Spleen (tissue), 11 donors: Measurements from ENCODE around the gene CES3. TPM values are rescaled to one million over a fixed set of nuclear protein-coding genes. Genes with fewer than 3 reads are reported as not detected.

Source experiments
- DNase-seq: peaks from one replicate; pipeline ENCODE4 v3.0.0-alpha.2; 2020
- H3K27ac ChIP-seq, 8 donors: fragments of 200-600 bp; sonication (generic) in 7 of 8; 1 replicate in 4 of 8; 2 replicates in 4 of 8; pipeline versions ENCODE4 v1.5.0 to v1.8.0; 2016 to 2021; ENCODE audit warnings: inconsistent platforms in 4 of 8, mild to moderate bottlenecking in 4 of 8, moderate library complexity in 1 of 8
- H3K27me3 ChIP-seq, 7 donors: fragments of 200-600 bp; sonication (generic) in 6 of 7; replicated peaks in 1 of 7; 1 replicate in 4 of 7; 2 replicates in 3 of 7; pipeline versions ENCODE4 v1.5.0 to v1.8.0; 2016 to 2021; ENCODE audit warnings: inconsistent platforms in 3 of 7, mild to moderate bottlenecking in 1 of 7
- H3K36me3 ChIP-seq, 6 donors: fragments of 200-600 bp; sonication (generic) in 5 of 6; 1 replicate in 4 of 6; 2 replicates in 2 of 6; pipeline versions ENCODE4 v1.5.0 to v1.8.0; 2016 to 2021; ENCODE audit warnings: inconsistent platforms in 2 of 6
- H3K4me1 ChIP-seq, 6 donors: fragments of 200-600 bp; sonication (generic) in 5 of 6; 1 replicate in 3 of 6; 2 replicates in 3 of 6; pipeline versions ENCODE4 v1.5.0 to v1.8.0; 2016 to 2021; ENCODE audit warnings: inconsistent platforms in 3 of 6
- H3K4me3 ChIP-seq, 8 donors: fragments of 200-600 bp; sonication (generic) in 7 of 8; 1 replicate in 4 of 8; 2 replicates in 4 of 8; pipeline versions ENCODE4 v1.5.0 to v1.8.0; 2016 to 2021; ENCODE audit warnings: inconsistent platforms in 4 of 8, mild to moderate bottlenecking in 4 of 8, moderate library complexity in 2 of 8
- H3K9me3 ChIP-seq, 8 donors: fragments of 200-600 bp; sonication (generic) in 7 of 8; 1 replicate in 4 of 8; 2 replicates in 4 of 8; pipeline versions ENCODE4 v1.5.0 to v1.8.0; 2016 to 2021; ENCODE audit warnings: inconsistent platforms in 4 of 8
- POLR2A ChIP-seq, 3 donors: fragments of 450-650 bp; IDR thresholded peaks; one replicate each; pipeline ENCODE4 v1.5.1; 2017; ENCODE audit warnings: antibody characterized with exemption in 3 of 3, mild to moderate bottlenecking in 1 of 3
- POLR2AphosphoS5 ChIP-seq, 3 donors: sonication (generic); formaldehyde crosslinking; IDR thresholded peaks; one replicate each; pipeline ENCODE4 v1.5.1; 2017; ENCODE audit warnings: antibody characterized with exemption in 3 of 3
- WGBS, 5 donors: extraction: QIAGEN DNeasy Blood & Tissue Kit in 3 of 5; methylation state at CpG; one replicate each; pipeline versions ENCODE4 v1.1.5 to v1.1.7; 2013 to 2018; 5-methylcytosine and 5-hydroxymethylcytosine counted together
- intact Hi-C: fragments of 100-400 bp; cut with DNase I; formaldehyde crosslinking; loops from one replicate; pipeline ENCODE4 v1.15.0; 2023; ENCODE audit warnings: low total_unique reads
- polyA plus RNA-seq, 3 donors: library from polyadenylated mRNA; stranded (reverse); fragments of 200-250 nt; gene quantifications; one replicate each; pipeline ENCODE4 v1.2.1, GENCODE V29; 2013
- total RNA-seq, 7 donors: library from RNA; depleted of rRNA in 3 of 7; stranded (reverse); fragments of >200 nt in 3 of 7; fragmentation: NEBNext Ultra II Directional in 4 of 7; extraction: Animal tissue kit (Norgen Biotek cat#: 25700) in 4 of 7; gene quantifications; one replicate each; pipeline versions ENCODE4 v1.1.0 to v1.2.1, GENCODE V29; 2016 to 2021
- TF ChIP-seq, protein P1 (sequence below), 11 experiments: fragments of 200-600 bp in 7 of 11; fragments of 450-650 bp in 4 of 11; sonication (generic) in 4 of 11; IDR thresholded peaks in 8 of 11; conservative IDR thresholded peaks in 3 of 11; 1 replicate in 7 of 11; 2 replicates in 4 of 11; pipeline versions ENCODE4 v1.4.0 to v1.8.0; 2016 to 2021; ENCODE audit warnings: antibody characterized with exemption in 11 of 11, inconsistent platforms in 4 of 11, mild to moderate bottlenecking in 1 of 11
- donor health status: healthy with polysubstance abuse.
- donor health status: DM: no; HTN: no; CAD: no; lungs with moderate emphysema.
- donor health status: DM: no; HTN: no; CAD: no.
- donor health status: Bipolar disorder and iron deficiency.
- donor health status: healthy.
- donor health status: DM: no; HTN: no; CAD: no.
- donor health status: DM: yes; HTN: yes; CAD: no.

CES3 gene
- total and polyA plus RNA-seq, 10 donors = 0.23 to 1.3 (median 0.34) TPM; not detected in 1

DNA sequence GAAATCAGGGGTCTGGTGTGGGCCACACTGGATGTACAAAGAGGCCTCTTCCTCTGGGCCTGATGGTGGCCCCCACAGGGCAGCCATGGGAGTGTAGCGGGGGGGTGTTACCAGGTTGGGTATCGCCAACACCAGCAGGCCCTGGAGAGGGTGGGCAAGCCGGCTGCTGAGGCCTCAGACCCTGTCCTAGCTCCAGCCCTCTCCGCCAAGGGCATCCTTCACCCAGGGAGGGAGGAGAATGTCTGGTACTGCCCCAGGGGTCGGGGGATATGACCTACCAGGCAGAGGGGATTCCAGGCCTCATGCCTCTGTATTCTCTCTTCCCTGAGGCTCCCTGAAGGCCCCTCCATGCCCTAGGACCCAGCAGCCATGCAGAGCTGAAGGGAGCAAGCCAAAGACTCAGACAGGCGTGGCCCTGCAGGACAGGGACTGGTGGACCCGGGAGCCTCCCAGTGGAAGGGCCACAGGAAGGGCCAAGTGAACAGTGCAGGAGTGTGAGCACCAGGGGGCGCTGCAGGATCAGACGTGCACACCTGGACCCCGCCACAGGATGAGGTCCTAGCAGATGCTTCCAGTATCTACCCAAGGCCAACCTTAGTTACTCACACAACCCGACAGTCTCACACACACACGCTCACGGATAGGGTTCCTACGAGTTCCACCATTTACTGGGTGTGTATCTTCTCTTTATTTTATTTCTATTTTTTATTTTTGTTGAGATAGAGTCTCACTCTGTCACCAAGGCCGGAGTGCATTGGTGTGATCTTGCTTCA is 16.5 kb downstream of the CES3 start:
- TF ChIP-seq POLR2A (IDR thresholded peaks at IDR 0.05) (no peak), POLR2AphosphoS5 (IDR thresholded peaks at IDR 0.05) (peak; percentile 58 to 69 (median 58))
- TF ChIP-seq, protein P1, sequence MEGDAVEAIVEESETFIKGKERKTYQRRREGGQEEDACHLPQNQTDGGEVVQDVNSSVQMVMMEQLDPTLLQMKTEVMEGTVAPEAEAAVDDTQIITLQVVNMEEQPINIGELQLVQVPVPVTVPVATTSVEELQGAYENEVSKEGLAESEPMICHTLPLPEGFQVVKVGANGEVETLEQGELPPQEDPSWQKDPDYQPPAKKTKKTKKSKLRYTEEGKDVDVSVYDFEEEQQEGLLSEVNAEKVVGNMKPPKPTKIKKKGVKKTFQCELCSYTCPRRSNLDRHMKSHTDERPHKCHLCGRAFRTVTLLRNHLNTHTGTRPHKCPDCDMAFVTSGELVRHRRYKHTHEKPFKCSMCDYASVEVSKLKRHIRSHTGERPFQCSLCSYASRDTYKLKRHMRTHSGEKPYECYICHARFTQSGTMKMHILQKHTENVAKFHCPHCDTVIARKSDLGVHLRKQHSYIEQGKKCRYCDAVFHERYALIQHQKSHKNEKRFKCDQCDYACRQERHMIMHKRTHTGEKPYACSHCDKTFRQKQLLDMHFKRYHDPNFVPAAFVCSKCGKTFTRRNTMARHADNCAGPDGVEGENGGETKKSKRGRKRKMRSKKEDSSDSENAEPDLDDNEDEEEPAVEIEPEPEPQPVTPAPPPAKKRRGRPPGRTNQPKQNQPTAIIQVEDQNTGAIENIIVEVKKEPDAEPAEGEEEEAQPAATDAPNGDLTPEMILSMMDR (IDR thresholded peaks at IDR 0.05 in 8 of 11, conservative IDR thresholded peaks at IDR 0.05 in 3 of 11) = peak; percentile 95 to 99 (median 97)
- no peak overlapping the region for H3K4me3 ChIP-seq
- H3K27me3 ChIP-seq = peaks cover 0 to 10% (median 0%) of the 10 kb centered on the region in 7 donors
- H3K27ac ChIP-seq = no peak overlapping the region
- H3K4me1 ChIP-seq = peaks cover 0 to 27% (median 7%) of the 10 kb centered on the region in 6 donors
- intact Hi-C loops = loop anchor here (5.0 kb wide), 1 partner anchor 175 kb away; the partner anchor contains the start of gene B3GNT9
- WGBS, 5 donors = 19 to 30% (median 29%) methylated on average over 10 to 15 of the region's 15 CpGs
- peak; percentile 97 for DNase-seq
- H3K36me3 ChIP-seq = no peaks in the 10 kb centered on the region
- H3K9me3 ChIP-seq = no peaks in the 10 kb centered on the region

DNA sequence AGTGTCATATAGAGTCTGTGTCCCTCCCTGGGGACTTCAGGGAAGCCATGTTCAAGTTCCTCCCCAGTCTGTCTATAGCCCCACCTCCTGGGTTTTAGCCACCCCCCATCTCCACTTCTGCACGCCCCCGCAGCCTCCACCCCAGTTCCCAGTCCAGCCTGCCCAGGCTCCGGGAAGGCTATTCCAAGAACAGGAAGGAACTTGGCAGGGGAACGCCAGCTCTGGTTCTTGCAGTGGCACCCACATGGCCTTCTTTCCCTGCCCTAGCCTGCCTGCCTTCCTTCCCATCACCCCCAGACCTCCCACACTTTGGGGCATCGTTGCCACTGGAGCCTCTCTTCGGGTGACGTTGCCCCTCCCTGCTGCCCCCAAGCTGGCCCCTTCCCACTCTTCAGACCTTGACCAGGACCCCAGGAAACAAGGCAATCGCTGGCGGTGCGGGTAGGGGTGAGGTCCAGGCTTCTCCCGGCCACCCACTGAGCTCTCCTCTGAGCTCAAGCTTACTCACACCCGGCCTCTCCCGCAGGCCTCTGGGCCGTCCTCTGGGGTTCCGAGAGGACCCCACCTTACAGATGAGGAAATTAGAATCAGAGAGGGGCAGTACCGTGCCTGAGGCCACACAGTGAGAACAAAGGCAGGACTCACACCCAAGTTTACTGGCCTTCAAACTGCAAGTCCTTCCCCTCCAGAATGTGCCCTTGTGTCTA is 18.1 kb downstream of the CES3 start:
- Histone ChIP-seq H3K9me3 (no peaks in the 10 kb centered on the region), H3K4me1 (peaks cover 0 to 27% (median 7%) of the 10 kb centered on the region in 6 donors), H3K27ac (peak overlapping the region in 6 of 8 donors; percentile 15 to 72 (median 48)), H3K4me3 (no peak overlapping the region), H3K27me3 (peaks cover 0 to 10% (median 0%) of the 10 kb centered on the region in 7 donors), H3K36me3 (no peaks in the 10 kb centered on the region)
- DNase-seq = peak; percentile 84
- TF ChIP-seq POLR2A (IDR thresholded peaks at IDR 0.05) = no peak
- TF ChIP-seq POLR2AphosphoS5 (IDR thresholded peaks at IDR 0.05) = peak in 2 of 3 donors; percentile 62 to 63
- TF ChIP-seq, protein P1 (IDR thresholded peaks at IDR 0.05 in 8 of 11, conservative IDR thresholded peaks at IDR 0.05 in 3 of 11) = no peak
- intact Hi-C loops = loop anchor here (5.0 kb wide), 1 partner anchor 173 kb away; the partner anchor contains the start of gene B3GNT9
- 54 to 61% (median 57%) methylated on average over 15 to 16 of the region's 16 CpGs for WGBS, 5 donors

DNA sequence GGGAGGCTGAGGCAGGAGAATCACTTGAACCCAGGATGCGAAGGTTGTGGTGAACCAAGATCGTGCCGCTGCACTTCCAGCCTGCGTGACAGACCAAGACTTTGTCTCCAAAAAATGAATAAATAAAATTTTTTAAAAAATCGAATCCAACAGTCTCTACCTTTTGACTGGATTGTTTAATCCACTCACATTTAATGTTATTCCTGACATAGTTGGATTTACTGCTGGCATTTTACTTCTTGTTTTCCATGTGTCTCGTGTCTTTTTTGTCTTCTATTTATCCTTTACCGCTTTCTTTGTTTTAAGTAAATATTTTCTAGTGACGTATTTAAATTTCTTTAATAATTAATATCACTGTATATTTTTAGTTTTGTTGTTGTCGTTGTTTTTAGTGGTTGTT is 22.0 kb downstream of the CES3 start:
- intact Hi-C loops = no loop called here
- WGBS, 5 donors = 92 to 96% (median 94%) methylated on average over 9 of the region's 9 CpGs

More for the DNA sequence above, 22.0 kb downstream of the CES3 start:
- Histone ChIP-seq H3K9me3 (no peaks in the 10 kb centered on the region), H3K4me3 (no peak overlapping the region), H3K27ac (no peak overlapping the region), H3K27me3 (no peaks in the 10 kb centered on the region), H3K36me3 (no peaks in the 10 kb centered on the region), H3K4me1 (peaks cover 0 to 20% (median under 1%) of the 10 kb centered on the region in 6 donors)
- no peak for DNase-seq
- TF ChIP-seq, protein P1 (IDR thresholded peaks at IDR 0.05 in 8 of 11, conservative IDR thresholded peaks at IDR 0.05 in 3 of 11) = no peak
- TF ChIP-seq POLR2AphosphoS5 (IDR thresholded peaks at IDR 0.05) (no peak), POLR2A (IDR thresholded peaks at IDR 0.05) (no peak)
